ENCODE data around the gene SAMD3.
"Not testable (repeated sequence)": the region's sequence is repeated elsewhere in the genome, so short reads cannot be mapped to it uniquely, and the experiment has no call there.

Gene SAMD3, protein sequence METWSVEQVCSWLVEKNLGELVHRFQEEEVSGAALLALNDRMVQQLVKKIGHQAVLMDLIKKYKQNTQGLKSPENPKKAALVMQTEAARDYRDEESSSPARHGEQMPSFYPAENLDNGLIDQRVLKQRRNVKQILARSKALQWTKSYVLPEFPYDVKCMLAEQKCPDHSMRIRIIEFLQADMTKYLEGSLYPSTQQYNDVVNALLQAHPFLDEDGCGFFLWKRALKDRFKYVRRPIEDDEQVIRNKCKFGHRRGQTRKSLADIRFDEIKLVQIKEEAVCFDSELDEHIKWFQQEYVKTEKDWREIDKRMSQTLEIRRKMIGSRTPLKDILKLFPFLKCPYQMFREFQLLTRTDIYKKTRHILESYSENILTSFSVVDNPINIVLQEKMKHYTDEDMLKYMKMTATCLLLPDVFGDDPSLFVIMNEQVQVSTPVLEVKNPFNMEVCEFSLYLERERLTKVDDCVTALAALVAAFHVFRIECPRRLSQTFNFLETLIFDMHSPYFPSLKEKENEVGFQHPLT

DNA sequence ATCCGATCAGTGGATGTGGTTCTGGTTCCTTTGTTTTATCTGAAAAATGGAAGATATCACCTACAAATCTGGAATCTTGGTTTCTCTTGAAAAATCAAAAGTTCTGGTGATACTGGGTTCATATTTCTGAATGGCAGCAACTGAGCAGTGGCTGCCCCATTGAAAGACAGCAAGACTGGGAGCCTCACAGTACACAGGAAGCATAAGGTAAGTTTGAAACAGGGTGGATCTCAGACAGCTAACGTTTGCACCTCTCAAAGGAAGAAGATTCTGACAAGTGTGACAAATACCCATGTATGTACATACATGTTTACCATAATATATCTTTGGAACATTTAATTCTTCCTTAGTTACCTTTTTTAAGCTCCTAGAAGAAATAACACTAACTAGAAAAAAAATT is at the start of gene SAMD3:
SAMD3 (minus strand) TSS at position 177 of the 400 bp plus-strand sequence. CDS start 7,678 bp downstream, outside the sequence.
- no peak for DNase-seq (ENCODE audit: low read depth, low spot score)

GRCh38 chr6:130269969-130270635 is 47.4 kb upstream of the SAMD3 start:
- no peak for DNase-seq (ENCODE audit: low read depth, low spot score)

DNA sequence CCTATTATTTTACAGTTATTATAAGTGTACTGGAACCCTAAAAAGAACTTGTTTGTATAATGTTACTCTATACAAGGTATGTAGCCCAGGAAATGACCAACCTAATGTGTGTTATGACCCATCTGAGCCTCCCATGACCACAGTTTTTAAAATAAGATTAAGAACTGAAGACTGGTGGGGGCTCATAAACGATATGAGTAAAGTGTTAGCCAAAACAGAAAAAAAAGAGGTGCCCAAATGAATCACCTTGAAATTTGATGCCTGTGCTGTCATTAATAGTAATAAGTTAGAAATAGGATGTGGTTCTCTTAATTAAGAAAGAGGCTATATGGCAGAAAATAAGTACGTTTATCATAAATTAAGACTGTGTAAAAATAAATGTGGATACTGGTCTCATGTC is 42.8 kb upstream of the SAMD3 start:
- DNase-seq (ENCODE audit: low read depth, low spot score) = not testable (repeated sequence)

DNA sequence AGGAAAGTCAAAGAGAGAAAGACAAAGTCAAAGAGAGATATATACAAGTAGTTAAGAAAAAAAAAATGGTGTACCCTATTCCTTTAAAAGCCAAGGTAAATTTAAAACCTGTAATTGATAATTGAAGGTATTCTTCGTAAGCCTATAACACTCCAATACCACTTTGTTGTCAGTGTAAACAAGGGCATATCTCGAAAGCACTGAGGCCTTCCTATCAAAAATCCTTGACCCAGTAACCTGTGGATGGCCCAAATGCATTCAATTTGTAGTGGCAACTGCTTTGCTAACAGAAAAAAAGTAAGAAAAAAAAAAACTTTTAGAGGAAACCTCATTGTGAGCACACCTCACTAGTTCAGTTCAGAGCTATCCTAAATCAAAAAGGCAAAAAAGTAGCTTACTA is 39.3 kb upstream of the SAMD3 start:
- no peak for DNase-seq (ENCODE audit: low read depth, low spot score)

DNA sequence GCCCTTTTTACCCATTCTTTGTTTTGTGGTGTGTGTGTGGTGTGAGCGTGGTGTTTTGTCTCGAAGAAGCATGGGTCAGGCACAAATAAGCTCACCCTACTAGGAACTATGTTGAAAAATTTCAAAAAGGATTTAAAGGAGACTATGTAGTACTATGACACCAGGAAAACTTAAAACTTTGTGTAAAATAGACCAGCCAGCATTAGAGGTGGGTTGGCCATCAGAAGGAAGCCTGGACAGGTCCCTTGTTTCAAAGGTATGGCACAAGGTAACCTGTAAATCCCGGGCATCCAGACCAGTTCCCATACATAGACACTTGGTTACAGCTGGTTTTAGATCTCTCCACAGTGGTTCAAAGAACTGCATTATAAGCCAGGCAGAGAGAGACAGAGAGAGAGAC is 38.8 kb upstream of the SAMD3 start:
- not testable (repeated sequence) for DNase-seq (ENCODE audit: low read depth, low spot score)

GRCh38 chr6:130260614-130261241 is 38.0 kb upstream of the SAMD3 start:
- not testable (repeated sequence) for DNase-seq (ENCODE audit: low read depth, low spot score)

GRCh38 chr6:130260050-130260462 is 37.3 kb upstream of the SAMD3 start:
- not testable (repeated sequence) for DNase-seq (ENCODE audit: low read depth, low spot score)

DNA sequence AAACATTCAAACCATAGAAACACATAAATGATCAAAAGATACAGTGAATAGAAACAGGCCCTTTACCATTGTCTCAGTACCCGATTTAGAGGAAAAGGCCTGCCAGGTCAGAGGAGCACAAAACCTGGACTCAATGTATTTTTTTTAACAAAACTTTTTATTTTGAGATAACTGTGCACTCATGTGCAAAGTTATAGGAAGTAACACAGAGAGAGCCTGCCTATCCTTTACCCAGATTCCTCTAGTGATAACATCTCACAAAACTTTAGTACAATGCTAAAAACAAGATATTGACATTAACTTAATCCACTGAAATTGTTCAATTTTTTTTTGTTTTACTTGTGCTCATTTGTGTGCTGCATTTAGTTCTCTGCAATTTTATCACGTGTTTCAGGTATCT is 36.8 kb upstream of the SAMD3 start:
- no peak for DNase-seq (ENCODE audit: low read depth, low spot score)

DNA sequence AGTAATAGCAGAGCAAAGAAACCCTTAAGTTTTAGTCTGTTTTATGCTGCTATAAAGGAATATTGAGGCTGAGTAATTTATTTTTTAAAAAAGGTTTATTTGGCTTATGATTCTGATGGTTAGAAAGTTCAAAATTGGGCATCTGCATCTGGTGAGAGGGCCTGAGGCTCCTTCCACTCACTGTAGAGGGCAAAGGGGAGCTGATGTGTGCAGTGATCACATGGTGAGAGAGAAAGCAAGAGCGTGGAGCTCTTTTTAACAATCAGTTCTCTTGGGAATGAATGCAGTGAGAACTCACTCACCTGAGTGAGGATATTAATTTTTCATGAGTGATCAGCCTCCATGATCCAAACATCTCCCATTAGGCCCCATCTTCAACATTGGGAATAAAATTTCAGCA is 36.4 kb upstream of the SAMD3 start:
- no peak for DNase-seq (ENCODE audit: low read depth, low spot score)

DNA sequence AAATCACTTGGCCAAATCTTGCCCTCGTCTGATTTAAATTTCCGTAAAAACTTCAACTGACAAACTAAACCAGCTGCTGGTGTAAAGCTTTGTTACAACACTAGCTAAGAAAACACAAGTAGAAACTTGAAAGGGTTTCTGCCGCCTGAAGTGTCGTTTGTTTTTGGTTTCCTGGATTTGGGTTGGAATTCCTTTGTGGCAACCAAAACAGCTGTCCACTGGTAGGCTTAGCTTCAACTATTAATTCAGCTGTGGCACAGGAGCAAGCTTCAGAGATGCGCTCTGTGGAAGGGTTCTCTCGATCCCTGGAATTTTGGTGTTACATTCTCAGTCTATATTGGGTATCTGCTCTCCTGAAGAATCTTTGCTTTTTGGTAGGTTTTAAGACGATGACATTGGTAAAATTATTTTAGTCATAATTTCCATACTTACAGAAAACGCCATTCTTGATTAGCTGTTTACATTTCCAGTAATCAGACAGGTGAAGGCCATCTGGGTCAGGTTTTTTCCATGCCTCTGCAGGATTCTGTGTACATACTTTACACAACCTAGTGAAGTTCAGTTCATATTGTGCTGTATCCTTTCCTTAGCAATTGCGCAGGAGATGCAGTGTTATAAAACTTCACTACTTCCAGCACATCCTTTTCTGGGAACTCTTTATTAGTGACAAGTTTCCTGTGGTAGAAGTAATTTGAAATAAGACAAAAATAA is 29.9 kb upstream of the SAMD3 start:
- no peak for DNase-seq (ENCODE audit: low read depth, low spot score)

GRCh38 chr6:130245267-130245666 is 22.5 kb upstream of the SAMD3 start:
- no peak for DNase-seq (ENCODE audit: low read depth, low spot score)

DNA sequence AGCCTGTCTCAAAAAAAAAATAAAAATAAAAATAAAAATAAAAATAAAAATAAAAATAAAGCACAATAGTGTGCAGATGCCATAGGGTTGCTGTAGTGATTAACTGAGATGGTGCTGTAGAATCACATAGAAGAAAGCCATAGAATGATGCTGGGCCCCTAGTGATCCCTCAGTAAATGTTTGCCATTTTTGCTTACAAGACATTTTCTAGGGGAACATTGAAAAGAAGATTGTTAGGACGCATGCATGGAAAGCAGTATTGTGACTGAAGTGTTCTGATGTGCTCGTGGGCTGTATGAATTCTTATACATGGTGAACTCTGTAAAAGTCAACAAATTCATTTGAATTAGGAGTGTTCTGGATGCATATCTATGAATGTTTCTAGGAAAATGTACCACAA is 22.0 kb upstream of the SAMD3 start:
- DNase-seq (ENCODE audit: low read depth, low spot score) = no peak

DNA sequence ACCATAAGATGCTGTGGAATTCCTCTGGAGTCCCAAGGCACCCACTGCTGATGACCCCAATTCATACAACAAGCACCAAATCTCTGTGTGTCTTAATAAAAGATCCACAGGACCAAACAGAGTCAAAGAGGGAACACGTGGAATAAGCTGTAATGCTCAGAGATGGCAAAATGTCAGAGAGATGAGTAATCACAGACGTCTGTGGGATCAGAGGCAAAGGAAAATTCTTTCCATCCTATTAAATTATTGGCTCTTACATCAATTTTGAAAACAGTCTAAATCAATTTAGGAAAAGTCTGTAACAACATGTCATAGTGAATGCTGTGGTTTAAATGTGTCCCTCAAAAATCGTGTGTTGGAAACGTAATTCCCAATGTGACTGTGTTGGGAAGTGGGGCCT is 17.5 kb upstream of the SAMD3 start:
- no peak for DNase-seq (ENCODE audit: low read depth, low spot score)

DNA sequence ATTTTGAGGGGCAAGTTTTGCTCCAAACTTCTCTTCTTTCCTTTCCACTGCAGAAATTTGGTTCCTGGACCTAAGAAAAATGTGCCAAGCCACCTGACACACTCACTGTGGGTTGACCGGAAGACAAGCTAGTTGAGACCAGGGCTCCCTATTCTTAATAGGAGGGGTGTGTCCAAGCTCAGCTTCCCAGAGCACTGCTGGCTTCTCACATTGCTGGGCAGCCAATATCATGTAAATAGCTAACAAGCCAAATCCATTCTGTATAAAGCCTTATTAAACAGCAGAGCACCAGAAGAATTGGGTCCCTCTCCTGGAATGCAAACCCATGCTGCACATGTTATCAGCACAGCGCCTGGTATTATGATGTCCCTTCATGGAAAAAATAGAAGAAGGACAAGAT is 17.0 kb upstream of the SAMD3 start:
- DNase-seq (ENCODE audit: low read depth, low spot score) = no peak

DNA sequence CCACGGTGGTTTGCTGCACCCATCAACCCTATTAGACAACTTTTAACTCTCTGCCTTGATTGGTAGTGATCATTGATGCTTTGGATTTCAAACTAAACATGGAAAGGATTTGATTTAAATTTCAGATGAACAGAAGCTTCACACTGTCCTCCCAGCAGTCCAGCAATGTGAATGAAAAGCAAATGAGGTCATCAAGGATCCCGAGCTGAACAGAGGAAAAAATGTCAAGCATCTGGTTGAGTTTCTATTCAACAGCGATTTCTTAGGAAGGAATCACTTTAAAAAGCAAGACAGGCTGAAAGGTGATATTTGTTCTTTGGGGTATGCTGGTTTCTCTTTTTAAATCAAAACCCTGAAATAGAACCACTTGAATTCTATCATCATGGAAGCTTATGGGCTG is 10.6 kb upstream of the SAMD3 start:
- no peak for DNase-seq (ENCODE audit: low read depth, low spot score)

GRCh38 chr6:130230531-130230930 is 7.8 kb upstream of the SAMD3 start:
- DNase-seq (ENCODE audit: low read depth, low spot score) = not testable (repeated sequence)

DNA sequence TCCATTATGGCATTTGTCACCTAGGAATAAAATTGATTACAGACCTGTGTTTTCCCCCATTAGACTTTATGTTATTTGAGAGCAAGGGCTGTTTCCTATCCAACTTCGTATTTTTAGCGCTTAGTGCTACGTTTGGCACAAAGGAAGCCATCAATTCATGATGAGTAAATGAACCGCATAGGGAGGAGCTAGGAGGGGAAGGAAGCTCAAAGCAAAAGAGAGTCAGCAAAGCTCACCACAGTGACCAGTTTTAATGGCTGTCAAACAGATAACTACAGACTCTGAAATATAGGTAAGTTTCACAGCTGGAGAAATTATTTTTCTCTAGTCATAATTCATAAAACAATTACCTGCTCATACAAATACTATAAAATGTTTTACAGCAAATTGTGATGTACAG is 6.9 kb upstream of the SAMD3 start:
- DNase-seq (ENCODE audit: low read depth, low spot score) = no peak

- no peak for DNase-seq (ENCODE audit: low read depth, low spot score)
Observed at GRCh38 chr6:130223508-130223907, 757 bp upstream of the SAMD3 start.

- no peak for DNase-seq (ENCODE audit: low read depth, low spot score)
Observed at GRCh38 chr6:130218134-130218533, 4.6 kb downstream of the SAMD3 start.

- DNase-seq (ENCODE audit: low read depth, low spot score) = no peak
Observed at GRCh38 chr6:130216620-130217019, 6.1 kb downstream of the SAMD3 start.

- no peak for DNase-seq (ENCODE audit: low read depth, low spot score)
Observed at GRCh38 chr6:130215526-130215925, 7.2 kb downstream of the SAMD3 start.

Measured in smooth muscle cell of the brain vasculature (primary cell).